ENCODE results near the gene ATXN2.
"Not testable (repeated sequence)": the region's sequence is repeated elsewhere in the genome, so short reads cannot be mapped to it uniquely, and the experiment has no call there.

Gene ATXN2

GRCh38 chr12:111574797-111575443 lies 24.2 kb downstream of the ATXN2 start:
- no peak for DNase-seq (ENCODE audit: low spot score)

- DNase-seq (ENCODE audit: low spot score): no peak
Measured at GRCh38 chr12:111573476-111573875, 25.6 kb downstream of the ATXN2 start.

GRCh38 chr12:111570084-111570961 lies 28.8 kb downstream of the ATXN2 start:
- DNase-seq (ENCODE audit: low spot score): no peak

GRCh38 chr12:111569363-111570083 lies 29.6 kb downstream of the ATXN2 start:
- no peak for DNase-seq (ENCODE audit: low spot score)

- not testable (repeated sequence) for DNase-seq (ENCODE audit: low spot score)
Measured at GRCh38 chr12:111560844-111561243, 38.3 kb downstream of the ATXN2 start.

GRCh38 chr12:111558107-111558376 lies 41.1 kb downstream of the ATXN2 start:
- no peak for DNase-seq (ENCODE audit: low spot score)

- DNase-seq (ENCODE audit: low spot score): no peak
Measured at GRCh38 chr12:111557271-111558106, 41.6 kb downstream of the ATXN2 start.

- no peak for DNase-seq (ENCODE audit: low spot score)
Measured at GRCh38 chr12:111556676-111557075, 42.4 kb downstream of the ATXN2 start.

GRCh38 chr12:111555313-111555712 lies 43.8 kb downstream of the ATXN2 start:
- DNase-seq (ENCODE audit: low spot score): not testable (repeated sequence)

- no peak for DNase-seq (ENCODE audit: low spot score)
Measured at GRCh38 chr12:111546758-111547383, 52.2 kb downstream of the ATXN2 start.

GRCh38 chr12:111546171-111546570 lies 52.9 kb downstream of the ATXN2 start:
- no peak for DNase-seq (ENCODE audit: low spot score)

- DNase-seq (ENCODE audit: low spot score): no peak
Measured at GRCh38 chr12:111544032-111544431, 55.1 kb downstream of the ATXN2 start.

- no peak for DNase-seq (ENCODE audit: low spot score)
Measured at GRCh38 chr12:111532751-111533150, 66.4 kb downstream of the ATXN2 start.

GRCh38 chr12:111529424-111530368 lies 69.4 kb downstream of the ATXN2 start:
- peak; percentile 71 for DNase-seq (ENCODE audit: low spot score)

- DNase-seq (ENCODE audit: low spot score): no peak
Measured at GRCh38 chr12:111523587-111524167, 75.4 kb downstream of the ATXN2 start.

- no peak for DNase-seq (ENCODE audit: low spot score)
Measured at GRCh38 chr12:111521801-111522200, 77.3 kb downstream of the ATXN2 start.

- no peak for DNase-seq (ENCODE audit: low spot score)
Measured at GRCh38 chr12:111519937-111520336, 79.2 kb downstream of the ATXN2 start.

- DNase-seq (ENCODE audit: low spot score): no peak
Measured at GRCh38 chr12:111519083-111519482, 80.0 kb downstream of the ATXN2 start.

GRCh38 chr12:111507719-111508118 lies 91.4 kb downstream of the ATXN2 start:
- not testable (repeated sequence) for DNase-seq (ENCODE audit: low spot score)

- DNase-seq (ENCODE audit: low spot score): not testable (repeated sequence)
Measured at GRCh38 chr12:111507258-111507657, 91.9 kb downstream of the ATXN2 start.

Data from HuH-7.5 (cell line).